Hepatocyte (in vitro differentiated cells): Measurements from ENCODE around the gene AP4S1.

ENCODE experiments used
- EZH2 ChIP-seq: fragments of 200-600 bp; sonication (generic); IDR thresholded peaks from 2 replicates; pipeline ENCODE4 v1.6.1; 2016; ENCODE audit warnings: antibody characterized with exemption, mild to moderate bottlenecking, borderline replicate concordance
- EZH2phosphoT487 ChIP-seq: fragments of 200-600 bp; sonication (generic); IDR thresholded peaks from one replicate; pipeline ENCODE4 v1.6.1; 2018; ENCODE audit warnings: antibody characterized with exemption, mild to moderate bottlenecking, low read depth, moderate library complexity; ENCODE audit not compliant: unreplicated experiment, severe bottlenecking
- TF ChIP-seq, protein P1 (sequence below): fragments of 200-600 bp; sonication (generic); IDR thresholded peaks from 2 replicates; pipeline ENCODE4 v1.5.1; 2016; ENCODE audit warnings: antibody characterized with exemption, mild to moderate bottlenecking; ENCODE audit not compliant: poor library complexity

DNA sequence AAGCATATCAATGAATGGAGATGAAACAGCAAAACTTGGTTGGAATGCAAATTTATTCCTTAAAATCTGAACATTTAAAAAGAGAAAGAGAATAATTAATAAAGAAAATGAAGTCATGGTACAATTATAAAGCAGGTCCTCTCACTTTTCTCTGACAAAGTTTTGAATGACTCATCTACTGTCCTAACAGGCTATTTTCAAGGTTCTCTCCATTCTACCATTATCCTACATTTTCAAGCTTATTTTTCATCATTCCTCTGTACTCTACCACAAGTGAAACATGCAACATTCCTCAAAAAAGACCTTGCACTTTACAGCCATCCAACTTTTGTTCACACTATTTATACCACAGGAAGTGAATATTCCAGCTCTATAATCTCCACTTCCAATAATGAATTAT lies 36.9 kb upstream of the AP4S1 start:
- TF ChIP-seq, protein P1, sequence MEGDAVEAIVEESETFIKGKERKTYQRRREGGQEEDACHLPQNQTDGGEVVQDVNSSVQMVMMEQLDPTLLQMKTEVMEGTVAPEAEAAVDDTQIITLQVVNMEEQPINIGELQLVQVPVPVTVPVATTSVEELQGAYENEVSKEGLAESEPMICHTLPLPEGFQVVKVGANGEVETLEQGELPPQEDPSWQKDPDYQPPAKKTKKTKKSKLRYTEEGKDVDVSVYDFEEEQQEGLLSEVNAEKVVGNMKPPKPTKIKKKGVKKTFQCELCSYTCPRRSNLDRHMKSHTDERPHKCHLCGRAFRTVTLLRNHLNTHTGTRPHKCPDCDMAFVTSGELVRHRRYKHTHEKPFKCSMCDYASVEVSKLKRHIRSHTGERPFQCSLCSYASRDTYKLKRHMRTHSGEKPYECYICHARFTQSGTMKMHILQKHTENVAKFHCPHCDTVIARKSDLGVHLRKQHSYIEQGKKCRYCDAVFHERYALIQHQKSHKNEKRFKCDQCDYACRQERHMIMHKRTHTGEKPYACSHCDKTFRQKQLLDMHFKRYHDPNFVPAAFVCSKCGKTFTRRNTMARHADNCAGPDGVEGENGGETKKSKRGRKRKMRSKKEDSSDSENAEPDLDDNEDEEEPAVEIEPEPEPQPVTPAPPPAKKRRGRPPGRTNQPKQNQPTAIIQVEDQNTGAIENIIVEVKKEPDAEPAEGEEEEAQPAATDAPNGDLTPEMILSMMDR: no peak
- TF ChIP-seq EZH2: no peak
- TF ChIP-seq EZH2phosphoT487: no peak
